Suprapubic skin (tissue), 4 donors: ENCODE results near the gene BRCA2.

ENCODE experiments used
- EP300 ChIP-seq: sonication (generic); formaldehyde crosslinking; IDR thresholded peaks from one replicate; pipeline ENCODE4 v1.6.1; 2017; ENCODE audit warnings: antibody characterized with exemption
- POLR2A ChIP-seq, 2 donors: fragments of 450-650 bp; IDR thresholded peaks; one replicate each; pipeline ENCODE4 v1.6.1; 2017; ENCODE audit warnings: antibody characterized with exemption in 2 of 2, mild to moderate bottlenecking in 2 of 2, moderate library complexity in 2 of 2
- POLR2AphosphoS5 ChIP-seq, 3 donors: sonication (generic); formaldehyde crosslinking; IDR thresholded peaks; one replicate each; pipeline ENCODE4 v1.6.1; 2017; ENCODE audit warnings: antibody characterized with exemption in 3 of 3
- TF ChIP-seq, protein P1 (sequence below), 2 donors: fragments of 200-600 bp in 1 of 2; fragments of 450-650 bp in 1 of 2; sonication (generic) in 1 of 2; IDR thresholded peaks; one replicate each; pipeline ENCODE4 v1.5.1; 2016 to 2019; ENCODE audit warnings: antibody characterized with exemption in 2 of 2, mild to moderate bottlenecking in 1 of 2, moderate library complexity in 1 of 2

DNA sequence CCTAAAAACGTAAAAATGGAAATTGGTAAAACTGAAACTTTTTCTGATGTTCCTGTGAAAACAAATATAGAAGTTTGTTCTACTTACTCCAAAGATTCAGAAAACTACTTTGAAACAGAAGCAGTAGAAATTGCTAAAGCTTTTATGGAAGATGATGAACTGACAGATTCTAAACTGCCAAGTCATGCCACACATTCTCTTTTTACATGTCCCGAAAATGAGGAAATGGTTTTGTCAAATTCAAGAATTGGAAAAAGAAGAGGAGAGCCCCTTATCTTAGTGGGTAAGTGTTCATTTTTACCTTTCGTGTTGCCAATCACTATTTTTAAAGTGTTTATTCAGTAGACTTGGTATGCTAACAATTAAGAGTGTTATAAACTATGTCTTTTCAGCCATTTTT, 25.6 kb downstream of the BRCA2 start:
- TF ChIP-seq POLR2A (IDR thresholded peaks at IDR 0.05), result no peak
- TF ChIP-seq, protein P1, sequence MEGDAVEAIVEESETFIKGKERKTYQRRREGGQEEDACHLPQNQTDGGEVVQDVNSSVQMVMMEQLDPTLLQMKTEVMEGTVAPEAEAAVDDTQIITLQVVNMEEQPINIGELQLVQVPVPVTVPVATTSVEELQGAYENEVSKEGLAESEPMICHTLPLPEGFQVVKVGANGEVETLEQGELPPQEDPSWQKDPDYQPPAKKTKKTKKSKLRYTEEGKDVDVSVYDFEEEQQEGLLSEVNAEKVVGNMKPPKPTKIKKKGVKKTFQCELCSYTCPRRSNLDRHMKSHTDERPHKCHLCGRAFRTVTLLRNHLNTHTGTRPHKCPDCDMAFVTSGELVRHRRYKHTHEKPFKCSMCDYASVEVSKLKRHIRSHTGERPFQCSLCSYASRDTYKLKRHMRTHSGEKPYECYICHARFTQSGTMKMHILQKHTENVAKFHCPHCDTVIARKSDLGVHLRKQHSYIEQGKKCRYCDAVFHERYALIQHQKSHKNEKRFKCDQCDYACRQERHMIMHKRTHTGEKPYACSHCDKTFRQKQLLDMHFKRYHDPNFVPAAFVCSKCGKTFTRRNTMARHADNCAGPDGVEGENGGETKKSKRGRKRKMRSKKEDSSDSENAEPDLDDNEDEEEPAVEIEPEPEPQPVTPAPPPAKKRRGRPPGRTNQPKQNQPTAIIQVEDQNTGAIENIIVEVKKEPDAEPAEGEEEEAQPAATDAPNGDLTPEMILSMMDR (IDR thresholded peaks at IDR 0.05), result no peak
- TF ChIP-seq POLR2AphosphoS5 (IDR thresholded peaks at IDR 0.05), result no peak
- TF ChIP-seq EP300, result no peak
